ENCODE results near the gene BTG4. TPM values are rescaled to one million over a fixed set of nuclear protein-coding genes. Genes with fewer than 3 reads are reported as not detected.

The BTG4 gene
- total RNA-seq, 1 donor from 2014 or later: not detected

DNA sequence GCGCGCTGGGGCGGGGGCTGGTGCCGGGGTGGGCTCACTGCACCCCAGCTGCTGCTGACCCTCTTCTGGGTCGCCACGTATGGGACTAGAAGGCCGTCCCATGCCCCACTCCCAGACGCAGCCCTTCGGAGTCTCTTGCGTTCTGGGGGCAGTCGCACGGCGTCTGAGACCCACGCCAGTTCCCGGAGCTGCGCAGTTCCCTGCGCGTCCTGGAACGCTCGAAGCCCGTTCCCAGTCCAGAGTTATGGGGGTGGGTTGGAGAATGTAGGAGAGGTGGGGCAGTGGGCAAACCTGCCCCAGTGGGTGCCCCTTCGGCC, 28.7 kb upstream of the BTG4 start:
- no peak overlapping the region for H3K27ac Mint-ChIP-seq
- POLR2A ChIA-PET: no interaction called here

DNA sequence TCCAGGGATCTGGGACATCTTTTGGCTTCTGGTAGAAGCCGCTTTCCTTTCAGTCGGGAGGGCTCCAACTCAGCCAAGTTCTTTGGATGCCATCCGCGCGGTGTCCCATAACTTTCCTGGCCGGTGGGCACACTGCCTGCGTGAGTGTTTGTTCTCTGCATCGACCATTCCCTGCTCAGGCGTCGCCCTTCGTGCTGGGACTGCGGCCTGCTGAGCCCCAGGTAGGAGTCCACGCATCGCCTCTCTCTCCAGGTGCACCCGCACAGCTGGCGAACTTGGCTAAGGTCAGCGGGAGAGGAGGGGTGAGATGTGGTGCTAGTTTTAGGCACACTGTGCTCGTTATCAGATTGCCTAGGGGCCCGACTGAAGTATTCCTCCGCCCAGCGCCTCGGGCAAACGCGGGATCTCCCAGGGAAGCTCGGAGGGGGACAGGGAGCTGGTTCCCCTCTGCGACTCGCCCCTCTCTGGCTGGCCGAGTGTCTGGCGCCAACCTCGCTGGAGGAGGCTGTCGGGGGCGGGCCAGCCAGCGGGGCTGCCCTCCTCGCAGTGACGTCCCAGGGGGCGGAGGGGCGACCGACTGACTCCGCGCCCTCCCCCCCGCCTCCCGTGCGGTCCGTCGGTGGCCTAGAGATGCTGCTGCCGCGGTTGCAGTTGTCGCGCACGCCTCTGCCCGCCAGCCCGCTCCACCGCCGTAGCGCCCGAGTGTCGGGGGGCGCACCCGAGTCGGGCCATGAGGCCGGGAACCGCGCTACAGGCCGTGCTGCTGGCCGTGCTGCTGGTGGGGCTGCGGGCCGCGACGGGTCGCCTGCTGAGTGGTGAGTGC, 28.1 kb upstream of the BTG4 start, which contains the start of gene LAYN:
Gene LAYN (plus strand): TSS at position 607 of the 823 bp plus-strand sequence. CDS start 124 bp downstream, at position 731.
- H3K4me1 Mint-ChIP-seq: peaks cover 15% of the 10 kb centered on the region
- H3K27me3 Mint-ChIP-seq: peaks cover 68% of the 10 kb centered on the region
- peak within 1 kb of the TSS; percentile 63 for H3K4me3 Mint-ChIP-seq
- no peaks in the 10 kb centered on the region for H3K9me3 Mint-ChIP-seq
- ATAC-seq (ENCODE audit: low read depth) (peak; percentile 37), DNase-seq (peak; percentile 23)
- CTCF ChIA-PET: no interaction called here
- TF ChIP-seq, protein P1, sequence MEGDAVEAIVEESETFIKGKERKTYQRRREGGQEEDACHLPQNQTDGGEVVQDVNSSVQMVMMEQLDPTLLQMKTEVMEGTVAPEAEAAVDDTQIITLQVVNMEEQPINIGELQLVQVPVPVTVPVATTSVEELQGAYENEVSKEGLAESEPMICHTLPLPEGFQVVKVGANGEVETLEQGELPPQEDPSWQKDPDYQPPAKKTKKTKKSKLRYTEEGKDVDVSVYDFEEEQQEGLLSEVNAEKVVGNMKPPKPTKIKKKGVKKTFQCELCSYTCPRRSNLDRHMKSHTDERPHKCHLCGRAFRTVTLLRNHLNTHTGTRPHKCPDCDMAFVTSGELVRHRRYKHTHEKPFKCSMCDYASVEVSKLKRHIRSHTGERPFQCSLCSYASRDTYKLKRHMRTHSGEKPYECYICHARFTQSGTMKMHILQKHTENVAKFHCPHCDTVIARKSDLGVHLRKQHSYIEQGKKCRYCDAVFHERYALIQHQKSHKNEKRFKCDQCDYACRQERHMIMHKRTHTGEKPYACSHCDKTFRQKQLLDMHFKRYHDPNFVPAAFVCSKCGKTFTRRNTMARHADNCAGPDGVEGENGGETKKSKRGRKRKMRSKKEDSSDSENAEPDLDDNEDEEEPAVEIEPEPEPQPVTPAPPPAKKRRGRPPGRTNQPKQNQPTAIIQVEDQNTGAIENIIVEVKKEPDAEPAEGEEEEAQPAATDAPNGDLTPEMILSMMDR (IDR thresholded peaks at IDR 0.05): no peak
- POLR2A ChIA-PET: no interaction called here
- H3K36me3 Mint-ChIP-seq (ENCODE audit: low read depth): no peaks in the 10 kb centered on the region
- intact Hi-C loops (cut with micrococcal nuclease): no loop called here
- no peak within 1 kb of the TSS for H3K27ac Mint-ChIP-seq

More for the DNA sequence above, 28.7 kb upstream of the BTG4 start:
- ATAC-seq (ENCODE audit: low read depth) (peak; percentile 31), DNase-seq (no peak)
- H3K9me3 Mint-ChIP-seq: no peaks in the 10 kb centered on the region
- H3K36me3 Mint-ChIP-seq (ENCODE audit: low read depth): no peaks in the 10 kb centered on the region
- H3K27me3 Mint-ChIP-seq: peaks cover 68% of the 10 kb centered on the region
- CTCF ChIA-PET: no interaction called here
- intact Hi-C loops (cut with micrococcal nuclease): no loop called here
- peak overlapping the region; percentile 44 for H3K4me3 Mint-ChIP-seq
- TF ChIP-seq, protein P1 (IDR thresholded peaks at IDR 0.05): no peak
- H3K4me1 Mint-ChIP-seq: peaks cover 15% of the 10 kb centered on the region

DNA sequence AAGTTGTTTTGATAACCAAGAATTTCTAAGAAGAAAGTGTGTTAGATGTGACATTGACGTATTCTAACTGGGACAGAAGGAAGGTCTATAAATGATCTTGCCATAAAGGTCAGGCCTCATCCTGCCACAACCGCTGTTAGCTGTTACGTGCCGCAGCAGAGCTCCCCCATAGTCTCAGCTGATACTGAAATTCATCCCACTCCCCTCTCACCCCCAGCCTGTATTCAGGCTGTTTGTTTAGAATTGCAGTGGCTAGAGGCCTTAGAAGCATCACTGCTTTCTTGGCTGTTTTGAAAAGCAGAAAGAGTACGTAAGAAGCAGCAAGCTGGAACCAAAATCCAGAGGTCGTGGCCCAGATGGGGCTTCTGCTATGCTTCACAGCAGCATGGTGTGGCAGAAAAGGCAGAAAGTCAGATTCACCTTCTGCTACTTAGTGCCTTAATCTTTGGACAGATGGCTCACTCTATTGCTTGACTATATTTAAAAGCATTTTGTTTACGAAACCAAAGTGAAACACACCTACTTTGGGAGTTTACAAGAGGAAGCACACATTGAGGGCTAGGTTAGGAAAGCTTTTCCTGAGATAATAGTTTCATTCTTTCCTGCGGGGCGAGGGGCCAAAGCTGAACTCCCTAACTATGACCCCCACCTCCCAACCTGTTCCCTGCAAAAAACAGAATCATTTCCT, 27.4 kb upstream of the BTG4 start:
- POLR2A ChIA-PET: no interaction called here

DNA sequence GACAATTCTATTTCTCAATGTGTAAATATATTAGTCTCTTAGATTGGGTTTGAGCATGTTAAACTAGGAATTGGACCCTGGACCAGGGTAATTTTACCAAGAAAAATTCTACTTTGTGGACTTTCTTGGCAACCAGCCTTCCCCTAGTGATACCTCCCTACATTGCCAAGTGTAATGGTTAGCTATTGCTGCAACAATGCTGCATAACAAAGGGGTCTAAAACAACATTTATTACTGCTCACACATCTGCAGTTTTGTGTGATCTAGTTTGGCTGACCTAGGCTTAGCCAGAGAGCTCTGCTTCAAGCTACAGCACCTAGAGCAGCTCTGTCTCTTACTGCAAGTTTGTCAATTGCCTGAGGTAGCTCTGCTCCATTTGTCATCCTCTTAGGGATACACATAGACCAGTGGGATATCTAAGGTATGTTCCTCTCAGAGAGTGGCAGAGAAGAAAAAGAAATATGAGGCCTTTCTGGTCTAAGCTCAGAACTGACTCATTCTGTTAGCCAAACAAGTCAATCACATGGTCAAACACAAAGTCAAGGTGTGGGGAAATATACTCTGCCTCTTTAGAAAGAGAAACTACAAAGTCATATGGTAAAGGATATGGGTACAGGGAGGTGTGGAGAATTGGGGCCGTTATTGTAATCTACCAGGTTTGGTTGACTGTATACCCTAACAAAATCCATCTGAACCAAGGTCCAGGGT, 26.4 kb upstream of the BTG4 start:
- H3K36me3 Mint-ChIP-seq (ENCODE audit: low read depth): no peaks in the 10 kb centered on the region
- DNase-seq (no peak), ATAC-seq (ENCODE audit: low read depth) (no peak)
- CTCF ChIA-PET: no interaction called here
- H3K4me1 Mint-ChIP-seq: peaks cover 15% of the 10 kb centered on the region
- H3K4me3 Mint-ChIP-seq: no peak overlapping the region
- TF ChIP-seq, protein P1 (IDR thresholded peaks at IDR 0.05): no peak
- intact Hi-C loops (cut with micrococcal nuclease): no loop called here
- POLR2A ChIA-PET: no interaction called here
- H3K27me3 Mint-ChIP-seq: peaks cover 71% of the 10 kb centered on the region
- no peaks in the 10 kb centered on the region for H3K9me3 Mint-ChIP-seq
- H3K27ac Mint-ChIP-seq: no peak overlapping the region

More for the DNA sequence above, 27.4 kb upstream of the BTG4 start:
- DNase-seq: no peak
- Mint-ChIP-seq H3K4me3 (no peak overlapping the region), H3K9me3 (no peaks in the 10 kb centered on the region), H3K36me3 (ENCODE audit: low read depth) (no peaks in the 10 kb centered on the region), H3K4me1 (peaks cover 15% of the 10 kb centered on the region), H3K27me3 (peaks cover 67% of the 10 kb centered on the region), H3K27ac (no peak overlapping the region)
- no peak for ATAC-seq (ENCODE audit: low read depth)
- TF ChIP-seq, protein P1 (IDR thresholded peaks at IDR 0.05): no peak
- intact Hi-C loops (cut with micrococcal nuclease): no loop called here
- CTCF ChIA-PET: no interaction called here

DNA sequence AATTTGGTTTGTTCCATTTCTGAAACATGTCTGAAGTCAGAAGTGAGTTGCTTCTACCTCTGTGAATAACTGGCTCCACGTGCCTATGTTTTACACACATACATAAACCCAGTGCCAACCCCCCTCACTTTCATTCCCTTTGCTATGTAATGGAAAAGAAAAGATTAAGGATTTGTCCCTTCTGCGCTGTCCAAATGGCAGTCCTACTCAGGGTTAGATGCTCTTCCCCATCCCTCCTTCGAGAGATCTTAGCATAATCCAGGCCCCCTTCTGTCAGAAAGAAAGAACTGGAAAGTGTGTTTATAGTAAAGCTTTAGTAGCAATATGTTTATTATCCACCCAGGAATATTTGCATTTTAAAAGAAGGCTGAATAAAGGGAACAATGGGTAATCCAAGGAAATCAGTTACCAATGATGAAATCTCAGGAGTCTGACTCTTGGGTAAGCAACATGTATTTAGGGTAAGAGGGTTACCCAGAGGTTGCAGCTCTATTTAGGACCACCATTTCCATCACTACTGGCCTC, 25.2 kb upstream of the BTG4 start:
- Mint-ChIP-seq H3K4me3 (no peak overlapping the region), H3K9me3 (no peaks in the 10 kb centered on the region), H3K27ac (no peak overlapping the region), H3K27me3 (peaks cover 61% of the 10 kb centered on the region), H3K4me1 (peaks cover 15% of the 10 kb centered on the region), H3K36me3 (ENCODE audit: low read depth) (no peaks in the 10 kb centered on the region)
- no peak for ATAC-seq (ENCODE audit: low read depth)
- no peak for DNase-seq
- ChIA-PET CTCF (no interaction called here), POLR2A (no interaction called here)
- TF ChIP-seq, protein P1 (IDR thresholded peaks at IDR 0.05): no peak
- intact Hi-C loops (cut with micrococcal nuclease): no loop called here

All from activated B cell treated with CpG ODN at 0.5 μM for 24 hours (primary cell).